Measurements from ENCODE around the gene DNAL4. TPM values are rescaled to one million over a fixed set of nuclear protein-coding genes. Genes with fewer than 3 reads are reported as not detected.

Gene DNAL4
- total RNA-seq, 1 donor, result 11.2 TPM

DNA sequence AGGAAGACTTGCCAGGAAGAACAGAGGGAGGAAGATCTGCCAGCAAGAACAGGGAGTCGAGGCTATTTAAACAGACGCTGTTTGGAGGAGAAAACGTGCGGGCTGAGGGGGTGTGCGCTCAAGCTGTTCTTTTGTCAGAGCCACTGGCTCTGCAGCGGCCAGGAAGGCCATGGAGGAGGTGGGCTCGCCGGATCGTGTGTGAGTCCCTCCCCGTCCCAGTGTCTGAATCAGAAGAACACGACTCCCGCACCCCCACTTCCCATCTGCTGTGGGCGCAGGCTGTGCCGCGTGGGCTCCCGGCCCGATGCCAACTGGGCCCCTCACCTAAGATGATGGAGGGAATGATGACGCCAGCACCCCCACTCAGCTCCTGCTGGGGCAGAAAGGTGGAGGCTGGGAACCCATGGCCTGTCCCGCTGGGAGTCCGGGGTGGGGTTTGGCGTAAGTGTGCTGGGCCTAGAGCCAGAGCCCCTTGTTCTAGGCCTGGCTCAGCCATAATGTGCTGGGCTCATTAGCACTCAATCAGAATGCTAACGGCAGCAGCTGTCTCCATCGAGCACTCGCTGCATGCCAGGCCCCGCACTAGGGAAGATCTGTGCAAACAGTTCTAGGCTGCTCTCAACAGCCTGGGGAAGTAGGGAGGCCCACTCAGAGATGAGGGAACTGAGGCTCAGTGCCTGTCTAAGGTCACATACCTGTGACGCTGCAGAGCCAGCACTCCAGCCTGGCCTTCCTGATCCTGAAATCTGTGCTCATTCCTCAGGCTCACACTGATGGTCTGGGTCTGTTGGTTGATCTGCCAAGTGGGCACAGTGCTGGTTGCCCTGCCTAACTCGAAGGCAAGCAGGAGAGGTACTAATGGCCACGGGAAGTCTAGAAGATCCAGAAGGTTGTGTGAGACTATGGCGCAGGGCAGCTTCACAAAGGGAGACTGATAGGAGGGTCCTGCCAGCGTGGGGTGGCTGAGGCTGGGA is 38.3 kb upstream of the DNAL4 start:
- DNase-seq (ENCODE audit: low read depth), result no peak
- TF ChIP-seq, protein P1, sequence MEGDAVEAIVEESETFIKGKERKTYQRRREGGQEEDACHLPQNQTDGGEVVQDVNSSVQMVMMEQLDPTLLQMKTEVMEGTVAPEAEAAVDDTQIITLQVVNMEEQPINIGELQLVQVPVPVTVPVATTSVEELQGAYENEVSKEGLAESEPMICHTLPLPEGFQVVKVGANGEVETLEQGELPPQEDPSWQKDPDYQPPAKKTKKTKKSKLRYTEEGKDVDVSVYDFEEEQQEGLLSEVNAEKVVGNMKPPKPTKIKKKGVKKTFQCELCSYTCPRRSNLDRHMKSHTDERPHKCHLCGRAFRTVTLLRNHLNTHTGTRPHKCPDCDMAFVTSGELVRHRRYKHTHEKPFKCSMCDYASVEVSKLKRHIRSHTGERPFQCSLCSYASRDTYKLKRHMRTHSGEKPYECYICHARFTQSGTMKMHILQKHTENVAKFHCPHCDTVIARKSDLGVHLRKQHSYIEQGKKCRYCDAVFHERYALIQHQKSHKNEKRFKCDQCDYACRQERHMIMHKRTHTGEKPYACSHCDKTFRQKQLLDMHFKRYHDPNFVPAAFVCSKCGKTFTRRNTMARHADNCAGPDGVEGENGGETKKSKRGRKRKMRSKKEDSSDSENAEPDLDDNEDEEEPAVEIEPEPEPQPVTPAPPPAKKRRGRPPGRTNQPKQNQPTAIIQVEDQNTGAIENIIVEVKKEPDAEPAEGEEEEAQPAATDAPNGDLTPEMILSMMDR (IDR thresholded peaks at IDR 0.05; ENCODE audit: insufficient read depth, low read depth, low read length), result no peak
- H3K4me3 ChIP-seq (ENCODE audit: low read depth, low read length), result no peak overlapping the region

DNA sequence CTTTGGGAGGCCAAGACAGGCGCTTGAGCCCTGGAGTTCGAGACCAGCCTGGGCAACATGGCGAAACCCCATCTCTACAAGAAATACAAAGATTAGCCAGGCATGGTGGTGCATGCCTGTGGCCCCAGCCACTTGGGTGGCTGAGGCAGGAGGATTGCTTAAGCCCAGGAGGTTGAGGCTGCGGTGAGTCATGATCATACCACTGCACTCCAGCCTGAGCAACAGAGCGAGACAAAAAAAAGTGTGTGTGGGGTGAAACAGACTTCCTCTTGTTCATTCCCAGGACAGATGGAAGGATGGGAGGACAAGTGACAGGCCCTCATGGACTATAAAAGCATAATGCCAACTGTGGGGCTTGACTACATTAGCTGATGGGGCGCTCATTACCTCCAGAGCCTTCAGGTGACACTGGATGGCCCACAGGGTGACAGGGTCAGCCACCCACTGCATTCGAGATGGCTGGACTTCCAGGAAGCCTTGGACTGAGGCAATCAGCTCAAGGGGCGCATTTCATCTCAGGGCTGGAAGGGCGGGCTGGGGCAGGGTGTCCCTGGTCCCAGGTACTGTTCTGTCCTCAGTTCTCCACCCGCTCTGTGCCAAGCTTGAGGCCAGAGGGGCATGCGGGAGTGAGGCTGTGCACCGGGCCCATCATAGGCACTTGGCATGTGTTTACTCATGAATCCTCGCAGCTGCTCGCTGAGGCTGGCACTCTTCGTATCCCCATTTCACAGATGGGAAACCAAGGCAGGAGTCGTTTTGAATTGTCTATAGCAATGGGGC is 37.4 kb upstream of the DNAL4 start:
- TF ChIP-seq, protein P1 (IDR thresholded peaks at IDR 0.05; ENCODE audit: insufficient read depth, low read depth, low read length), result no peak
- DNase-seq (ENCODE audit: low read depth), result peak; percentile 56
- no peak overlapping the region for H3K4me3 ChIP-seq (ENCODE audit: low read depth, low read length)

DNA sequence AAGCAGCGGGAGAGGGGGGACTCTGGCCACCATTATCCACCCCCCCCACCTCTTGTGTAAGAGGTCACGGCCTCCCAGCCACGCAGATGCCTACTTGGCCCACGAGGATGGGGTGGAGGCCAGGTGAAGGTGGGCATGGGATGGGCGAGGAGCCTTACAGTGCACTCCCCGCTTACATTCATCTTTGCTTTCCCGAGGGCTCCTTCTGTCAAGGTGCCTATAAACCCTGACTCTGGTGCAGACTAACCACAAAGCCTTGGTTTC is 36.8 kb upstream of the DNAL4 start:
- H3K4me3 ChIP-seq (ENCODE audit: low read depth, low read length), result no peak overlapping the region
- TF ChIP-seq, protein P1 (IDR thresholded peaks at IDR 0.05; ENCODE audit: insufficient read depth, low read depth, low read length), result no peak
- no peak for DNase-seq (ENCODE audit: low read depth)

DNA sequence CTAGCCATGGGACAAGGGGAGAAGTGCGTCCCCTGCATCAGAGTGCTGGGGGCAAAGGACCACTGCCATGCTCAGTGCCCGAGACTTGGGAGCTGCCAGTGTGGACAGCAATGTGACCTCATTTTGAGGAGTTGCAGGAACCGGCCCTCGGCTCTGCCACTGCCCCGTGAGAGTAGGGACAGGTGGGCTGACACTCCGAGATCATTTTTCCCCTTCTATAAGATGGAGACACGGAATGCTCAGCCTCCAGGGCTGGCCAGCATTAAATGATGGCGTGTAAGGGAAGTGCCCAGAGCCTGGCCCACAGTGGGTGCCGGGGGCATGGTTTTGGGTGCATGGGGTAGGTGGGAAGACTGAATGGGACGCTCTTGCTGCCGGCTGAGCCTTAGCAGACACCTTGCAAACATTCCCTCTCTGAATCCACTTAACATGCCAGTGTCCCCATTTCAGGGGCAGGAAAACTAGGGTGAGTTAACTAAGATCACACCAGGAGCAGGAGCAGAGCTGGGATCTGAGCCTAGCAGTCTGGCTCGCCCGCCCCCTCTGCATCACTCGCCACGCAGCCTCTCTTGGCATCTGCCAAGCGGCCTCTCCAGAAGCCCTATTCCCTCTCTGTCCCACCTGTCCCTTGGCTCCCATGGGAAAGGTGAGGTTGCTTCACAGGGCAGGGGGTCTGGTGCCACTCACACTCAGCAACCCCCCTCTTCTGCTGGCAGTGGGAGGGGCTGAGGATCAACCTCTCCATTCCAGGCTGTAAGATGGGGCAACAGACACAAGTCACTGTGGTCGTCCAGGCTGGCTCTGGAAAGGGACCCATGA is 36.3 kb upstream of the DNAL4 start:
- DNase-seq (ENCODE audit: low read depth), result no peak
- no peak overlapping the region for H3K4me3 ChIP-seq (ENCODE audit: low read depth, low read length)
- TF ChIP-seq, protein P1 (IDR thresholded peaks at IDR 0.05; ENCODE audit: insufficient read depth, low read depth, low read length), result no peak

DNA sequence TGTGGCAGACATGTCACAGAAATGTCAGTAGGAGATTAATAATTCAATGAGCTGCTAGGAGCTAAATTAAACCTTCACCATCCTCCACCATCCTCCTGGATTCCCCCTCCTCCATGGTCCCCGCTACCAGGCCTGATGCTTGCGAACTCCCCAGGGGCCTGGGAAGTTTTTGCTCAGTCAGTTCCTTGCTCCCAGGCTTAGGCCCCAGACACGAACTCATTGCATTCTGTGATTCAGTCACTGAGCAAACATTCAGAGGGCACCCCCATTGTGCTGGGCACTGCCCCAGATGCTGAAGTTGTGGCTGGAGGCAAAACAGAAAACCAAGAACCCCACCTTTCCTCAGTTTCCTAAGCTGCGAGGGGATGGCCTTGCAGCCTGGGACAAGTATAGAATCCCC is 35.5 kb upstream of the DNAL4 start:
- DNase-seq (ENCODE audit: low read depth), result no peak

More for the DNA sequence above, 35.5 kb upstream of the DNAL4 start:
- no peak overlapping the region for H3K4me3 ChIP-seq (ENCODE audit: low read depth, low read length)
- TF ChIP-seq, protein P1 (IDR thresholded peaks at IDR 0.05; ENCODE audit: insufficient read depth, low read depth, low read length), result no peak

Data from fibroblast of villous mesenchyme (primary cell).